SH-SY5Y (cell line): ENCODE results near the gene ATXN7.

Experiments used
- GATA2 ChIP-seq: IDR thresholded peaks from 2 replicates; pipeline ENCODE4 v1.6.1; 2011; ENCODE audit warnings: mild to moderate bottlenecking, low read depth, low read length
- GATA3 ChIP-seq: IDR thresholded peaks from 2 replicates; pipeline ENCODE4 v1.6.1; 2011; ENCODE audit warnings: low read depth, mild to moderate bottlenecking, low read length, moderate library complexity

GRCh38 chr3:63940389-63940757 lies 76.7 kb downstream of the ATXN7 start:
- TF ChIP-seq GATA2 (no peak), GATA3 (no peak)
